Thoracic aorta (tissue), 2 donors: Measurements from ENCODE around the gene ALS2CL. TPM values are rescaled to one million over a fixed set of nuclear protein-coding genes. Genes with fewer than 3 reads are reported as not detected.

ENCODE experiments used
- ATAC-seq: fragments of 150-250 bp; one replicate; pipeline ENCODE4 v1.8.0; 2017; ENCODE audit warnings: low read depth; ENCODE audit not compliant: insufficient number of reproducible peaks, low FRiP score
- DNase-seq: peaks from one replicate; pipeline ENCODE4 v3.0.0-alpha.2; 2020; ENCODE audit warnings: low spot score
- H3K27ac ChIP-seq, 2 donors: fragments of 200-600 bp; sonication (generic); 1 replicate in 1 of 2; 2 replicates in 1 of 2; pipeline ENCODE4 v1.5.1; 2016; ENCODE audit warnings: mild to moderate bottlenecking in 2 of 2, moderate library complexity in 2 of 2
- H3K27me3 ChIP-seq: fragments of 200-600 bp; sonication (generic); replicated peaks from 2 replicates; pipeline ENCODE4 v1.6.0; 2016; ENCODE audit warnings: mild to moderate bottlenecking; ENCODE audit not compliant: insufficient read depth
- H3K36me3 ChIP-seq: fragments of 200-600 bp; sonication (generic); one replicate; pipeline ENCODE4 v1.5.1; 2016
- H3K4me1 ChIP-seq, 2 donors: fragments of 200-600 bp; sonication (generic); 1 replicate in 1 of 2; 2 replicates in 1 of 2; pipeline versions ENCODE4 v1.5.1 to v1.6.0; 2016; ENCODE audit warnings: low read depth in 2 of 2, mild to moderate bottlenecking in 1 of 2; ENCODE audit not compliant: control insufficient read depth in 1 of 2
- H3K4me3 ChIP-seq: fragments of 200-600 bp; sonication (generic); 2 replicates; pipeline ENCODE4 v1.5.1; 2016; ENCODE audit warnings: mild to moderate bottlenecking
- H3K9me3 ChIP-seq: fragments of 200-600 bp; sonication (generic); 2 replicates; pipeline ENCODE4 v1.5.1; 2016
- CTCF ChIP-seq: fragments of 200-600 bp; sonication (generic); IDR thresholded peaks from one replicate; pipeline ENCODE4 v1.5.1; 2019; ENCODE audit warnings: antibody characterized with exemption
- total RNA-seq, 2 donors: library from RNA; depleted of rRNA; stranded (reverse); fragments of >200 nt; gene quantifications; one replicate each; pipeline versions ENCODE4 v1.1.0 to v1.2.3, GENCODE V29; 2016

The ALS2CL gene
- total RNA-seq, 2 donors from 2014 or later = 25.2 to 41.7 TPM

- Histone ChIP-seq H3K9me3 (no peaks in the 10 kb centered on the region), H3K4me1 (no peaks in the 10 kb centered on the region), H3K4me3 (no peak overlapping the region), H3K27ac (no peak overlapping the region), H3K36me3 (no peaks in the 10 kb centered on the region), H3K27me3 (no peaks in the 10 kb centered on the region)
- no peak for TF ChIP-seq CTCF
- no peak for ATAC-seq
- DNase-seq = no peak
These were observed 16.2 kb upstream of the ALS2CL start for GRCh38 chr3:46709721-46710120.

- H3K4me3 ChIP-seq = no peak overlapping the region
These were observed 15.7 kb upstream of the ALS2CL start for GRCh38 chr3:46709157-46709654.

GRCh38 chr3:46708401-46709156 is 15.1 kb upstream of the ALS2CL start:
- no peak for TF ChIP-seq CTCF
- Histone ChIP-seq H3K27me3 (no peaks in the 10 kb centered on the region), H3K9me3 (no peaks in the 10 kb centered on the region), H3K4me3 (no peak overlapping the region), H3K27ac (no peak overlapping the region), H3K36me3 (no peaks in the 10 kb centered on the region), H3K4me1 (no peaks in the 10 kb centered on the region)
- ATAC-seq = no peak
- DNase-seq = no peak

More at GRCh38 chr3:46709157-46709654, 15.7 kb upstream of the ALS2CL start:
- H3K27ac ChIP-seq = no peak overlapping the region
- no peak for DNase-seq
- no peak for TF ChIP-seq CTCF
- H3K36me3 ChIP-seq = no peaks in the 10 kb centered on the region
- no peaks in the 10 kb centered on the region for H3K9me3 ChIP-seq
- no peaks in the 10 kb centered on the region for H3K27me3 ChIP-seq
- no peak for ATAC-seq
- no peaks in the 10 kb centered on the region for H3K4me1 ChIP-seq

- H3K36me3 ChIP-seq = no peaks in the 10 kb centered on the region
- no peak overlapping the region for H3K27ac ChIP-seq
- no peak overlapping the region for H3K4me3 ChIP-seq
- no peak for ATAC-seq
- H3K27me3 ChIP-seq = no peaks in the 10 kb centered on the region
- H3K9me3 ChIP-seq = no peaks in the 10 kb centered on the region
- no peak for TF ChIP-seq CTCF
- DNase-seq = no peak
- H3K4me1 ChIP-seq = no peaks in the 10 kb centered on the region
These were observed 14.1 kb upstream of the ALS2CL start for GRCh38 chr3:46707601-46708011.

GRCh38 chr3:46706771-46707582 is 13.5 kb upstream of the ALS2CL start:
- Histone ChIP-seq H3K4me1 (peaks cover 0 to 1% of the 10 kb centered on the region in 2 donors), H3K27ac (no peak overlapping the region), H3K27me3 (no peaks in the 10 kb centered on the region), H3K4me3 (no peak overlapping the region), H3K36me3 (no peaks in the 10 kb centered on the region), H3K9me3 (no peaks in the 10 kb centered on the region)
- ATAC-seq (no peak), DNase-seq (no peak)
- TF ChIP-seq CTCF = no peak
